ENCODE measurements around the gene WDR1. TPM values are rescaled to one million over a fixed set of nuclear protein-coding genes. Genes with fewer than 3 reads are reported as not detected.

WDR1 gene
- total and polyA plus RNA-seq, 2 of the 13 experiments (the other 11 are each of a cell fraction or from before 2014, with no cell fraction given), result 106 to 198 TPM

GRCh38 chr4:10123227-10124101 is 6.9 kb upstream of the WDR1 start (continued):
- TF ChIP-seq, protein P1, sequence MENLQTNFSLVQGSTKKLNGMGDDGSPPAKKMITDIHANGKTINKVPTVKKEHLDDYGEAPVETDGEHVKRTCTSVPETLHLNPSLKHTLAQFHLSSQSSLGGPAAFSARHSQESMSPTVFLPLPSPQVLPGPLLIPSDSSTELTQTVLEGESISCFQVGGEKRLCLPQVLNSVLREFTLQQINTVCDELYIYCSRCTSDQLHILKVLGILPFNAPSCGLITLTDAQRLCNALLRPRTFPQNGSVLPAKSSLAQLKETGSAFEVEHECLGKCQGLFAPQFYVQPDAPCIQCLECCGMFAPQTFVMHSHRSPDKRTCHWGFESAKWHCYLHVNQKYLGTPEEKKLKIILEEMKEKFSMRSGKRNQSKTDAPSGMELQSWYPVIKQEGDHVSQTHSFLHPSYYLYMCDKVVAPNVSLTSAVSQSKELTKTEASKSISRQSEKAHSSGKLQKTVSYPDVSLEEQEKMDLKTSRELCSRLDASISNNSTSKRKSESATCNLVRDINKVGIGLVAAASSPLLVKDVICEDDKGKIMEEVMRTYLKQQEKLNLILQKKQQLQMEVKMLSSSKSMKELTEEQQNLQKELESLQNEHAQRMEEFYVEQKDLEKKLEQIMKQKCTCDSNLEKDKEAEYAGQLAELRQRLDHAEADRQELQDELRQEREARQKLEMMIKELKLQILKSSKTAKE (CRISPR knock-in tag; IDR thresholded peaks at IDR 0.05; ENCODE audit: borderline replicate concordance), result no peak
- TF ChIP-seq ZNF703 (CRISPR knock-in tag; IDR thresholded peaks at IDR 0.05; ENCODE audit: borderline replicate concordance) (no peak), RXRA (CRISPR knock-in tag; IDR thresholded peaks at IDR 0.05) (no peak), THAP7 (CRISPR knock-in tag; IDR thresholded peaks at IDR 0.05) (no peak), ZBTB3 (CRISPR knock-in tag; IDR thresholded peaks at IDR 0.05; ENCODE audit: borderline replicate concordance, low read depth) (no peak), SAFB2 (CRISPR knock-in tag; IDR thresholded peaks at IDR 0.05; ENCODE audit: borderline replicate concordance, low read depth) (0 out of 2 replicates have a peak, but pooled peaks have one; percentile 48), ZFY (CRISPR knock-in tag; IDR thresholded peaks at IDR 0.05) (peak; percentile 52), TMF1 (CRISPR knock-in tag; IDR thresholded peaks at IDR 0.05; ENCODE audit: low read depth) (no peak), JUN (CRISPR knock-in tag; IDR thresholded peaks at IDR 0.05) (no peak), SP2 (CRISPR knock-in tag; IDR thresholded peaks at IDR 0.05) (no peak), MEF2D (CRISPR knock-in tag; IDR thresholded peaks at IDR 0.05) (0 out of 2 replicates have a peak, but pooled peaks have one; percentile 32), TEAD3 (CRISPR knock-in tag; optimal IDR thresholded peaks at IDR 0.05; ENCODE audit: borderline replicate concordance) (peak; percentile 79), RFX3 (CRISPR knock-in tag; IDR thresholded peaks at IDR 0.05) (peak; percentile 90), IKZF4 (CRISPR knock-in tag; IDR thresholded peaks at IDR 0.05; ENCODE audit: borderline replicate concordance, low read depth, not compliant biosample characterization) (no peak), ZNF44 (CRISPR knock-in tag; IDR thresholded peaks at IDR 0.05) (no peak), AGO2 (optimal IDR thresholded peaks at IDR 0.05; ENCODE audit: low read depth, low read length) (no peak), SIN3B (IDR thresholded peaks at IDR 0.05; ENCODE audit: low read length) (no peak), ZNF136 (CRISPR knock-in tag; IDR thresholded peaks at IDR 0.05; ENCODE audit: low read depth) (no peak), PLRG1 (conservative IDR thresholded peaks at IDR 0.05) (no peak), MTERF4 (CRISPR knock-in tag; IDR thresholded peaks at IDR 0.05) (no peak), JUND (CRISPR knock-in tag; IDR thresholded peaks at IDR 0.05) (no peak)
- TF ChIP-seq, protein P2, sequence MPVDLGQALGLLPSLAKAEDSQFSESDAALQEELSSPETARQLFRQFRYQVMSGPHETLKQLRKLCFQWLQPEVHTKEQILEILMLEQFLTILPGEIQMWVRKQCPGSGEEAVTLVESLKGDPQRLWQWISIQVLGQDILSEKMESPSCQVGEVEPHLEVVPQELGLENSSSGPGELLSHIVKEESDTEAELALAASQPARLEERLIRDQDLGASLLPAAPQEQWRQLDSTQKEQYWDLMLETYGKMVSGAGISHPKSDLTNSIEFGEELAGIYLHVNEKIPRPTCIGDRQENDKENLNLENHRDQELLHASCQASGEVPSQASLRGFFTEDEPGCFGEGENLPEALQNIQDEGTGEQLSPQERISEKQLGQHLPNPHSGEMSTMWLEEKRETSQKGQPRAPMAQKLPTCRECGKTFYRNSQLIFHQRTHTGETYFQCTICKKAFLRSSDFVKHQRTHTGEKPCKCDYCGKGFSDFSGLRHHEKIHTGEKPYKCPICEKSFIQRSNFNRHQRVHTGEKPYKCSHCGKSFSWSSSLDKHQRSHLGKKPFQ (CRISPR knock-in tag; IDR thresholded peaks at IDR 0.05; ENCODE audit: insufficient replicate concordance), result peak; percentile 47
- TF ChIP-seq, protein P3, sequence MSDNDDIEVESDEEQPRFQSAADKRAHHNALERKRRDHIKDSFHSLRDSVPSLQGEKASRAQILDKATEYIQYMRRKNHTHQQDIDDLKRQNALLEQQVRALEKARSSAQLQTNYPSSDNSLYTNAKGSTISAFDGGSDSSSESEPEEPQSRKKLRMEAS (IDR thresholded peaks at IDR 0.05), result peak; percentile 86
